ENCODE data around the gene EPB41L5. TPM values are rescaled to one million over a fixed set of nuclear protein-coding genes. Genes with fewer than 3 reads are reported as not detected.
A peak's percentile ranks its signal among the peaks of the same experiment; 100 is the strongest.

Gene EPB41L5
- total and polyA plus RNA-seq, 4 donors = 19.7 to 88.4 (median 30.3) TPM

DNA sequence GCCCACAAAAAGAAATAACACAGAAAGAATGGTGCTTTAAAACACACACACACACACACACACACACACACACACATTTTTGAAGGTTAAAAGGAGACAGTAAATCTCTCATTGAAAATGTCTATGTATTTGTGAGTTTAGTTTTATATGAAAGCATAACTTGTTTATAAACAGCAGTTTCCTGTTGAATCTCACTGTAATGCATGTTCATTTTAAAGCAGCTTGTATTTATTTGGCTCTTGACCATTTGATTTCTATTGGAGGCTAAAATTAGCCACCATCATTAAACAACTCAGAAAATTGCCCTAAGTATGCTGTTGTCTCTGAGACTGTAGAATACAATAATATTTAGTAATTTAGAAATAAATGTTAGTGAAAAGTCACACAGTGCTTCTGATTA lies 115.3 kb downstream of the EPB41L5 start:
- DNase-seq (ENCODE audit: low spot score) = no peak
- Histone ChIP-seq H3K36me3 (ENCODE audit: control insufficient read depth in 4 of 4, insufficient read depth in 3 of 4, low read depth in 1 of 4, low read length in 3 of 4) (peaks cover 7 to 29% (median 17%) of the 10 kb centered on the region in 4 donors), H3K27me3 (ENCODE audit: control insufficient read depth in 4 of 4, insufficient read depth in 4 of 4, low read length in 3 of 4) (no peaks in the 10 kb centered on the region), H3K4me1 (ENCODE audit: control insufficient read depth in 4 of 4, insufficient read depth in 4 of 4, low read length in 3 of 4) (no peaks in the 10 kb centered on the region), H3K4me3 (ENCODE audit: low read depth in 1 of 3, low read length in 3 of 3) (no peak overlapping the region), H3K9me3 (ENCODE audit: control insufficient read depth in 4 of 4, low read length in 3 of 4) (no peaks in the 10 kb centered on the region), H3K9ac (ENCODE audit: low read depth in 1 of 2, low read length in 2 of 2) (no peak overlapping the region), H3K27ac (ENCODE audit: low read depth in 1 of 2, low read length in 2 of 2) (no peak overlapping the region)
- TF ChIP-seq, protein P1, sequence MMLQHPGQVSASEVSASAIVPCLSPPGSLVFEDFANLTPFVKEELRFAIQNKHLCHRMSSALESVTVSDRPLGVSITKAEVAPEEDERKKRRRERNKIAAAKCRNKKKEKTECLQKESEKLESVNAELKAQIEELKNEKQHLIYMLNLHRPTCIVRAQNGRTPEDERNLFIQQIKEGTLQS (IDR thresholded peaks at IDR 0.05) = no peak
- TF ChIP-seq, protein P2, sequence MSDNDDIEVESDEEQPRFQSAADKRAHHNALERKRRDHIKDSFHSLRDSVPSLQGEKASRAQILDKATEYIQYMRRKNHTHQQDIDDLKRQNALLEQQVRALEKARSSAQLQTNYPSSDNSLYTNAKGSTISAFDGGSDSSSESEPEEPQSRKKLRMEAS (IDR thresholded peaks at IDR 0.05) = no peak
- TF ChIP-seq NR2F2 (IDR thresholded peaks at IDR 0.05) (no peak), YY1 (IDR thresholded peaks at IDR 0.05) (no peak), RAD21 (IDR thresholded peaks at IDR 0.05) (no peak), EGR1 (IDR thresholded peaks at IDR 0.05; ENCODE audit: low read depth in 2 of 2) (no peak)

DNA sequence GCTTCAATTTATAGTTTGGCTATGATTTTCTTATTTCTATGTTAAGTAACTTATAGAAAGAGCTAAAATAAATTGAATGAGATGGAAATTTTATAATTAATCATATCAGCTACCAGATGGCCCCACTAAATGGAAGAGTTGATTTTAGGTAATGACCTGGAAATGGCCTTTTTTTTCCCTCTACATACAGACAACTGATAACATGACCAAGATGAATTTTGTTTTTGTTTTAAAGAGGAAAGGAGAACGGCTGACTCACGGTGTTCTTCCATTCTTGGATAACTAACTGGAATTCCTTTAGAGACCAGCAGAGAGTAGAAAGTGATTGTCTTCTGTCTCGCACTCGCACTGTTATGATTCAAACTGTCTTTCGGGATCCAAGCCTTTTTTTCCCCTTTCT lies 119.3 kb downstream of the EPB41L5 start:
- Histone ChIP-seq H3K9me3 (ENCODE audit: control insufficient read depth in 4 of 4, low read length in 3 of 4) (no peaks in the 10 kb centered on the region), H3K4me1 (ENCODE audit: control insufficient read depth in 4 of 4, insufficient read depth in 4 of 4, low read length in 3 of 4) (no peaks in the 10 kb centered on the region), H3K36me3 (ENCODE audit: control insufficient read depth in 4 of 4, insufficient read depth in 3 of 4, low read depth in 1 of 4, low read length in 3 of 4) (peaks cover 3 to 45% (median 33%) of the 10 kb centered on the region in 4 donors), H3K27me3 (ENCODE audit: control insufficient read depth in 4 of 4, insufficient read depth in 4 of 4, low read length in 3 of 4) (no peaks in the 10 kb centered on the region), H3K27ac (ENCODE audit: low read depth in 1 of 2, low read length in 2 of 2) (no peak overlapping the region), H3K9ac (ENCODE audit: low read depth in 1 of 2, low read length in 2 of 2) (no peak overlapping the region), H3K4me3 (ENCODE audit: low read depth in 1 of 3, low read length in 3 of 3) (no peak overlapping the region)
- TF ChIP-seq NR2F2 (IDR thresholded peaks at IDR 0.05) (peak; percentile 70), HNF4G (IDR thresholded peaks at IDR 0.05) (no peak)
- DNase-seq (ENCODE audit: low spot score) = no peak
- 83% methylated on average over 5 of the region's 5 CpGs for WGBS

DNA sequence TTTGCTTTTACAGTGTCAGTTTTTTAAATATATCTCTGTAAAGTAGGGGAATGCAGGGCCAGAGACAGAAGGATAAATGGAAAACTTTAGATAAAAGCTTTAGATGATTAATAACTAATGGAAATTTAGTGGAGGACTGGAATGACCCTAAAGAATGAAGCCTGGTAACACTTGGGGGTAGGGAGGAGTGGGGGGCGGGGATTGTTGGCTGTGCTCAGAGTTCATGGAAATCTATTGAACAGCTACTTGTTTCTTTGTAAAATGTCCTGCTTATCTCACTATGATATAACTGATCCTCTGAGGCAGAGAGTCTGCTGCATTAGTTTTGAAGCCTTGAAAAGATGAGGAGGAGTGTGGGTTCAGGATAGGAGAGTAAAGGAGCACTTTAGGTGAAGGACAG lies 119.8 kb downstream of the EPB41L5 start:
- no peaks in the 10 kb centered on the region for H3K4me1 ChIP-seq (ENCODE audit: control insufficient read depth in 4 of 4, insufficient read depth in 4 of 4, low read length in 3 of 4)
- no peak overlapping the region for H3K9ac ChIP-seq (ENCODE audit: low read depth in 1 of 2, low read length in 2 of 2)
- no peak overlapping the region for H3K4me3 ChIP-seq (ENCODE audit: low read depth in 1 of 3, low read length in 3 of 3)
- no peak for DNase-seq (ENCODE audit: low spot score)
- H3K27ac ChIP-seq (ENCODE audit: low read depth in 1 of 2, low read length in 2 of 2) = no peak overlapping the region
- WGBS = 97% methylated on average over 1 of the region's 1 CpG
- no peaks in the 10 kb centered on the region for H3K9me3 ChIP-seq (ENCODE audit: control insufficient read depth in 4 of 4, low read length in 3 of 4)
- peaks cover 3 to 43% (median 33%) of the 10 kb centered on the region in 4 donors for H3K36me3 ChIP-seq (ENCODE audit: control insufficient read depth in 4 of 4, insufficient read depth in 3 of 4, low read depth in 1 of 4, low read length in 3 of 4)
- H3K27me3 ChIP-seq (ENCODE audit: control insufficient read depth in 4 of 4, insufficient read depth in 4 of 4, low read length in 3 of 4) = no peaks in the 10 kb centered on the region
- TF ChIP-seq JUND (IDR thresholded peaks at IDR 0.05) (no peak), RXRA (IDR thresholded peaks at IDR 0.05) (no peak), HNF4A (conservative IDR thresholded peaks at IDR 0.05) (no peak)

DNA sequence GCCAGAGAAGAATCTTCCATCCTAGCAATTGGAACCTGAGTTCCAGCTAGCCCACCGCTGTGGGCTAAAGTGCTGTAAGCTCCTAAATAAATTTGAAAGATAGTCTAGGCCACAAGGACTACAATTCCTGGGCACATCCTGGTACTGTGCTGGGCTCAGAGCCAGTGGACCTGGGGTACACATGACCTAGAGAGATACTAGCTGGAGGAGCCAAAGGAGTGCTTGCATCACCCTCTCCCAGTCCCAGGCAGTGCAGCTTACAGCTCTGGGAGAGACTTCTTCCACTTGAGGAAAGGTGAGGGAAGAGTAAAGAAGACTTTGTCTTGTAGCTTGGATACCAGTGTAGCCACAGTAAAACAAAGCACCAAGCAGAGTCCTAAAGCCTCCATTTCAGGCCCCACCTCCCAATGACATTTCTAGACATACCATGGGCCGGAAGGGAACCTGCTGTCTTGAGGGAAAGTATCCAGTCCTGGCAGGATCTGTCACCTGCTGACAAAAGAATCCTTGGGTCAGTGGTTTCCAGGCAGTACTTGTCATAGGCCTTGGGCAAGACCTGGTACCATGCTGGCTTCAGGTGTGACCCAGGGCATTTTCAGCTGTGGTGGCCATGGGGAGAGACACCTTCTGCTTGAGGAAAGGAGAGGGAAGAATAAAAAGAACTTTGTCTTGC lies 120.8 kb downstream of the EPB41L5 start:
- Histone ChIP-seq H3K4me1 (ENCODE audit: control insufficient read depth in 4 of 4, insufficient read depth in 4 of 4, low read length in 3 of 4) (no peaks in the 10 kb centered on the region), H3K27ac (ENCODE audit: low read depth in 1 of 2, low read length in 2 of 2) (no peak overlapping the region), H3K4me3 (ENCODE audit: low read depth in 1 of 3, low read length in 3 of 3) (no peak overlapping the region), H3K9me3 (ENCODE audit: control insufficient read depth in 4 of 4, low read length in 3 of 4) (no peaks in the 10 kb centered on the region), H3K9ac (ENCODE audit: low read depth in 1 of 2, low read length in 2 of 2) (no peak overlapping the region), H3K36me3 (ENCODE audit: control insufficient read depth in 4 of 4, insufficient read depth in 3 of 4, low read depth in 1 of 4, low read length in 3 of 4) (peaks cover 3 to 36% (median 33%) of the 10 kb centered on the region in 4 donors), H3K27me3 (ENCODE audit: control insufficient read depth in 4 of 4, insufficient read depth in 4 of 4, low read length in 3 of 4) (no peaks in the 10 kb centered on the region)
- no peak for DNase-seq (ENCODE audit: low spot score)
- 97% methylated on average over 2 of the region's 2 CpGs for WGBS
- TF ChIP-seq, protein P1 (IDR thresholded peaks at IDR 0.05) = no peak

Data from liver (tissue), 9 donors.